GM12873 (cell line): ENCODE measurements around the gene LSM3.
A peak's percentile ranks its signal among the peaks of the same experiment; 100 is the strongest.

Source experiments
- TF ChIP-seq, protein P1 (sequence below): IDR thresholded peaks from 2 replicates; pipeline ENCODE4 v1.5.1; 2012; ENCODE audit warnings: low read depth, mild to moderate bottlenecking, moderate library complexity, low read length, control low read depth; ENCODE audit not compliant: insufficient read depth; ENCODE audit errors: missing control alignments

Gene LSM3

GRCh38 chr3:14202874-14203520, 24.4 kb downstream of the LSM3 start:
- TF ChIP-seq, protein P1, sequence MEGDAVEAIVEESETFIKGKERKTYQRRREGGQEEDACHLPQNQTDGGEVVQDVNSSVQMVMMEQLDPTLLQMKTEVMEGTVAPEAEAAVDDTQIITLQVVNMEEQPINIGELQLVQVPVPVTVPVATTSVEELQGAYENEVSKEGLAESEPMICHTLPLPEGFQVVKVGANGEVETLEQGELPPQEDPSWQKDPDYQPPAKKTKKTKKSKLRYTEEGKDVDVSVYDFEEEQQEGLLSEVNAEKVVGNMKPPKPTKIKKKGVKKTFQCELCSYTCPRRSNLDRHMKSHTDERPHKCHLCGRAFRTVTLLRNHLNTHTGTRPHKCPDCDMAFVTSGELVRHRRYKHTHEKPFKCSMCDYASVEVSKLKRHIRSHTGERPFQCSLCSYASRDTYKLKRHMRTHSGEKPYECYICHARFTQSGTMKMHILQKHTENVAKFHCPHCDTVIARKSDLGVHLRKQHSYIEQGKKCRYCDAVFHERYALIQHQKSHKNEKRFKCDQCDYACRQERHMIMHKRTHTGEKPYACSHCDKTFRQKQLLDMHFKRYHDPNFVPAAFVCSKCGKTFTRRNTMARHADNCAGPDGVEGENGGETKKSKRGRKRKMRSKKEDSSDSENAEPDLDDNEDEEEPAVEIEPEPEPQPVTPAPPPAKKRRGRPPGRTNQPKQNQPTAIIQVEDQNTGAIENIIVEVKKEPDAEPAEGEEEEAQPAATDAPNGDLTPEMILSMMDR: no peak

- TF ChIP-seq, protein P1: peak; percentile 88
Observed at GRCh38 chr3:14203521-14204079, 25.0 kb downstream of the LSM3 start.

GRCh38 chr3:14204515-14205284, 26.1 kb downstream of the LSM3 start:
- TF ChIP-seq, protein P1: no peak

DNA sequence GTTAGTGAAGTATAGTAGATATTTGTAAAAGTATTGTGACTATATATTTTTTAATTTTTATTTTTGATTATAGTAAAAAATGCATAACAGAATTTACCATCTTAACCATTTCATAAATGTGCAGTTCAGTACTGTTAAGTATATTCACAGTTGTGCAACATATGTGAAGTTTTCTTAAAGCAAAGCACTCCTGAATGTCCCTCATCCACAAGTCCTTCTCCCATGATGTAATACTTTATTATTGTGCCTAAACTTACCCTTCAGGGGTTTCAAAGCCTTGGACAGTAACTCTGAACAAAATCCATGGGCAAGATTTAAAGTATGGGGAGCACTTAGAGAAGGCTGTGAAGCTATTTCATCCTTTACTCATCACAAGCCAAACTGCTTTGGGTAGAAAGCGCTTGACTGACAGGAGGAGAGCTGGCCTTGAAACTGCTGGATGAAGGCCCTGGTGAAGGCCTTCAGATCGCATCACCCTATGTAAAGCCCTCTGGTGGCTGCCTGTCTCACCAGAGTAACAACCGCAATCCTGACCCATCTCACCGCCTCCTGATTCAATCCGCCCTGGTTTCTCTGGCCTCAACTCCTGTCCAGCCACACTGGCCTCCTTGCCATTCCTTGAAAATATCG, 28.0 kb downstream of the LSM3 start:
- TF ChIP-seq, protein P1: no peak

DNA sequence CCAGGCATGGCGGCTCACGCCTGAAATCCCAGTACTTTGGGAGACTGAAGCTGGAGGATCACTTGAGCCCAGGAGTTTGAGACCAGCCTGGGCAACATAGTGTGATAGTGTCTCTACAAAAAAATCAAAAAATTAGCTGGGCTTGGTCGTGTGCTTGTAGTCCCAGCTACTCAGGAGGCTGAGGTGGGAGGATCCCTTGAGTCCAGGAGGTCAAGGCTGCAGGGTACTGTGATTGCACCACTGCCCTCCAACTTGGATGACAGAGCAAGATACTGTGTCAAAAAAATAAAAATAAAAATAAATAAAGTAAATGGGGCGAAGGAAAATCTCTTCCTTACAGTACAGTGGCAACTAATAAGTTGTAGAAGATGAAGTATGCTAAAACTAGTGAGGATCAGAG, 29.6 kb downstream of the LSM3 start:
- TF ChIP-seq, protein P1: no peak

DNA sequence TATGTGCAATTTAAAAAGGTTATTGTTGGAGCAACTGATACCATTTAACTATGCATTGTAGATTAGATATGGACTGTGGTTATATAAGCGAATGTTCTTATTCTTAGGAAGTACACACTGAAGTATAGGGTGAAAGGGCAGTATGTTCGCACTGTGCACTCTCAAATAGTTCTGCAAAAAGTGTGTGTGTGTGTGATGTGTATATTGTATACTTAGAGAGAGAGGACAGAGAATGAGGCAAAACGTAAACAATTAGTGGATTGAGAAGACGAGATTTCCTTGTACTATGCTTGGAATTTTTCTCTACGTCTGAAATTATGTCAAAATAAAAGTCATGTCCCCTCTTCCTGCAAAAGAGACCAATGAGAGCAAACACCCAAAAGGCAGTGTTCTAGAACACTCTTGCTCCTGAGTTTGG, 30.4 kb downstream of the LSM3 start:
- TF ChIP-seq, protein P1: no peak
